Epithelial cell of prostate (primary cell): ENCODE results near the gene SDSL.
A peak's percentile ranks its signal among the peaks of the same experiment; 100 is the strongest.

ENCODE experiments used
- DNase-seq: peaks from one replicate; pipeline ENCODE4 v3.0.0-alpha.2; 2011; ENCODE audit warnings: low read depth, low spot score
- H3K27ac ChIP-seq: fragments of 450-650 bp; 2 replicates; pipeline ENCODE4 v1.5.1; 2017; ENCODE audit warnings: mild to moderate bottlenecking

The SDSL gene

GRCh38 chr12:113416091-113416754 lies 6.0 kb upstream of the SDSL start:
- no peak for DNase-seq
- no peak overlapping the region for H3K27ac ChIP-seq

GRCh38 chr12:113418213-113418879 lies 3.8 kb upstream of the SDSL start:
- no peak for DNase-seq
- H3K27ac ChIP-seq, result no peak overlapping the region

- no peak overlapping the region for H3K27ac ChIP-seq
- no peak for DNase-seq
Observed at GRCh38 chr12:113420996-113421595, 1.1 kb upstream of the SDSL start.

GRCh38 chr12:113422886-113423669 lies 898 bp downstream of the SDSL start:
- peak overlapping the region; percentile 53 for H3K27ac ChIP-seq
- no peak for DNase-seq

- DNase-seq, result no peak
- no peak overlapping the region for H3K27ac ChIP-seq
Observed at GRCh38 chr12:113424456-113424855, 2.3 kb downstream of the SDSL start.

GRCh38 chr12:113424915-113425823 lies 3.0 kb downstream of the SDSL start:
- DNase-seq, result no peak
- no peak overlapping the region for H3K27ac ChIP-seq

- no peak overlapping the region for H3K27ac ChIP-seq
Observed at GRCh38 chr12:113425960-113426453, 3.8 kb downstream of the SDSL start.

GRCh38 chr12:113427882-113428281 lies 5.7 kb downstream of the SDSL start:
- no peak for DNase-seq
- no peak overlapping the region for H3K27ac ChIP-seq

More at GRCh38 chr12:113425960-113426453, 3.8 kb downstream of the SDSL start:
- no peak for DNase-seq

- DNase-seq, result no peak
- no peak overlapping the region for H3K27ac ChIP-seq
Observed at GRCh38 chr12:113428482-113428881, 6.3 kb downstream of the SDSL start.

- H3K27ac ChIP-seq, result no peak overlapping the region
- DNase-seq, result no peak
Observed at GRCh38 chr12:113432986-113433385, 10.8 kb downstream of the SDSL start.

- DNase-seq, result no peak
- H3K27ac ChIP-seq, result no peak overlapping the region
Observed at GRCh38 chr12:113435367-113435766, 13.2 kb downstream of the SDSL start.

- H3K27ac ChIP-seq, result no peak overlapping the region
- DNase-seq, result no peak
Observed at GRCh38 chr12:113436586-113436985, 14.4 kb downstream of the SDSL start.

- H3K27ac ChIP-seq, result no peak overlapping the region
- DNase-seq, result no peak
Observed at GRCh38 chr12:113436993-113437728, 15.0 kb downstream of the SDSL start.

GRCh38 chr12:113437729-113438100 lies 15.5 kb downstream of the SDSL start:
- no peak overlapping the region for H3K27ac ChIP-seq
- no peak for DNase-seq

- no peak for DNase-seq
- H3K27ac ChIP-seq, result no peak overlapping the region
Observed at GRCh38 chr12:113438523-113439300, 16.5 kb downstream of the SDSL start.

- DNase-seq, result no peak
- no peak overlapping the region for H3K27ac ChIP-seq
Observed at GRCh38 chr12:113439301-113439597, 17.1 kb downstream of the SDSL start.

- no peak for DNase-seq
- no peak overlapping the region for H3K27ac ChIP-seq
Observed at GRCh38 chr12:113439606-113440030, 17.4 kb downstream of the SDSL start.

- DNase-seq, result no peak
- H3K27ac ChIP-seq, result no peak overlapping the region
Observed at GRCh38 chr12:113440336-113440735, 18.2 kb downstream of the SDSL start.
